RWPE2 (cell line): Measurements from ENCODE around the gene CEMIP.
A peak's percentile ranks its signal among the peaks of the same experiment; 100 is the strongest.

Experiments
- ATAC-seq: fragments of 200-7000 bp; cut with Tn5 transposase; 3 replicates; pipeline ENCODE4 v1.9.1; 2021; ENCODE audit warnings: low read depth
- DNase-seq: peaks from one replicate; pipeline ENCODE4 v3.0.0-alpha.2; 2020; ENCODE audit warnings: low spot score
- H3K27ac ChIP-seq: fragments of 450-650 bp; 2 replicates; pipeline ENCODE4 v1.5.1; 2017; ENCODE audit warnings: mild to moderate bottlenecking; ENCODE audit not compliant: poor library complexity, severe bottlenecking
- H3K27me3 ChIP-seq: fragments of 250-450 bp; sonication (Bioruptor Pico); 2 replicates; pipeline ENCODE4 v1.5.1; 2021; ENCODE audit warnings: mild to moderate bottlenecking, moderate library complexity; ENCODE audit not compliant: insufficient read depth, poor library complexity, severe bottlenecking
- H3K36me3 ChIP-seq: fragments of 250-450 bp; sonication (Bioruptor Pico); 2 replicates; pipeline ENCODE4 v1.5.1; 2020; ENCODE audit warnings: low read depth, mild to moderate bottlenecking, moderate library complexity
- H3K4me1 ChIP-seq: fragments of 250-450 bp; sonication (Bioruptor Pico); 2 replicates; pipeline ENCODE4 v1.5.1; 2021; ENCODE audit warnings: mild to moderate bottlenecking, moderate library complexity; ENCODE audit not compliant: insufficient read depth, poor library complexity, severe bottlenecking
- H3K4me3 ChIP-seq: fragments of 250-450 bp; sonication (Bioruptor Pico); 2 replicates; pipeline ENCODE4 v1.5.1; 2021; ENCODE audit warnings: mild to moderate bottlenecking, moderate library complexity; ENCODE audit not compliant: severe bottlenecking
- H3K9me3 ChIP-seq: fragments of 250-450 bp; sonication (Bioruptor Pico); 2 replicates; pipeline ENCODE4 v1.5.1; 2021; ENCODE audit warnings: mild to moderate bottlenecking, moderate library complexity; ENCODE audit not compliant: severe bottlenecking
- TF ChIP-seq, protein P1 (sequence below): fragments of 450-650 bp; IDR thresholded peaks from one replicate; pipeline ENCODE4 v1.5.1; 2017; ENCODE audit warnings: mild to moderate bottlenecking, moderate library complexity; ENCODE audit not compliant: poor library complexity, severe bottlenecking

The CEMIP gene

GRCh38 chr15:80904998-80905397, 125.8 kb downstream of the CEMIP start:
- H3K27ac ChIP-seq, result no peak overlapping the region
- H3K36me3 ChIP-seq, result no peaks in the 10 kb centered on the region
- DNase-seq, result no peak
- no peak for ATAC-seq
- no peaks in the 10 kb centered on the region for H3K27me3 ChIP-seq
- H3K4me1 ChIP-seq, result peaks cover 7% of the 10 kb centered on the region
- H3K9me3 ChIP-seq, result no peaks in the 10 kb centered on the region
- H3K4me3 ChIP-seq, result no peak overlapping the region
- TF ChIP-seq, protein P1, sequence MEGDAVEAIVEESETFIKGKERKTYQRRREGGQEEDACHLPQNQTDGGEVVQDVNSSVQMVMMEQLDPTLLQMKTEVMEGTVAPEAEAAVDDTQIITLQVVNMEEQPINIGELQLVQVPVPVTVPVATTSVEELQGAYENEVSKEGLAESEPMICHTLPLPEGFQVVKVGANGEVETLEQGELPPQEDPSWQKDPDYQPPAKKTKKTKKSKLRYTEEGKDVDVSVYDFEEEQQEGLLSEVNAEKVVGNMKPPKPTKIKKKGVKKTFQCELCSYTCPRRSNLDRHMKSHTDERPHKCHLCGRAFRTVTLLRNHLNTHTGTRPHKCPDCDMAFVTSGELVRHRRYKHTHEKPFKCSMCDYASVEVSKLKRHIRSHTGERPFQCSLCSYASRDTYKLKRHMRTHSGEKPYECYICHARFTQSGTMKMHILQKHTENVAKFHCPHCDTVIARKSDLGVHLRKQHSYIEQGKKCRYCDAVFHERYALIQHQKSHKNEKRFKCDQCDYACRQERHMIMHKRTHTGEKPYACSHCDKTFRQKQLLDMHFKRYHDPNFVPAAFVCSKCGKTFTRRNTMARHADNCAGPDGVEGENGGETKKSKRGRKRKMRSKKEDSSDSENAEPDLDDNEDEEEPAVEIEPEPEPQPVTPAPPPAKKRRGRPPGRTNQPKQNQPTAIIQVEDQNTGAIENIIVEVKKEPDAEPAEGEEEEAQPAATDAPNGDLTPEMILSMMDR, result no peak

DNA sequence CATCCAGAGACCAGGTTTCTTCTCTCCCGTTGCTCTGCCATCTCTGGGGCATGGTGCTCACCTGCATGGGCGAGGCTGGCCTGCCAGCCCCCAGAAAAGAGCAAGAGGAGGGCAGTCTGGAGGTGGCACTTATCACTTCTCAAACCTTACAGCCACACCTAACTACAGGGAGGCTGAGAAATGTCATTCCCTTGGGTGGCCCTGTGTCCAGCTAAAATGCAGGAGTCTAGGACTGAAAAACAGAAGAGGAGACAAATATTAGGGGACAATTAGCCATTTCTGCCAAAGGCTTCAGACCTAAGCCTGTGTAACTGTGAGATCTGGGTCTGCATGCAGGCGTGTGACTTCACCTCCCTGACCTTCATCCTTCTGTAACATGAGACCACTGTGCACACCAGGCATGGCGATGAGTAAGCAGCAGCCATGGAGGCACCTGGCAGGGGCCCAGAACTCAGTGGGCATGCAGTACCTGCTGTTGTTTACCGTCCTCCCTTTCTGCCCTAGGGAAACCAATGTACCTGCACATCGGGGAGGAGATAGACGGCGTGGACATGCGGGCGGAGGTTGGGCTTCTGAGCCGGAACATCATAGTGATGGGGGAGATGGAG, 127.1 kb downstream of the CEMIP start:
- TF ChIP-seq, protein P1, result no peak
- H3K27ac ChIP-seq, result no peak overlapping the region
- ATAC-seq, result peak; percentile 98
- no peaks in the 10 kb centered on the region for H3K9me3 ChIP-seq
- peaks cover 7% of the 10 kb centered on the region for H3K4me1 ChIP-seq
- no peaks in the 10 kb centered on the region for H3K36me3 ChIP-seq
- peak; percentile 93 for DNase-seq
- H3K27me3 ChIP-seq, result no peaks in the 10 kb centered on the region
- no peak overlapping the region for H3K4me3 ChIP-seq

- TF ChIP-seq, protein P1, result no peak
- Histone ChIP-seq H3K9me3 (no peaks in the 10 kb centered on the region), H3K27me3 (no peaks in the 10 kb centered on the region), H3K4me1 (peaks cover 5% of the 10 kb centered on the region), H3K4me3 (no peak overlapping the region), H3K27ac (no peak overlapping the region), H3K36me3 (no peaks in the 10 kb centered on the region)
- DNase-seq (no peak), ATAC-seq (0 out of 3 replicates have a peak, but pooled peaks have one; percentile 20)
Observed at GRCh38 chr15:80911821-80912220, 132.7 kb downstream of the CEMIP start.

DNA sequence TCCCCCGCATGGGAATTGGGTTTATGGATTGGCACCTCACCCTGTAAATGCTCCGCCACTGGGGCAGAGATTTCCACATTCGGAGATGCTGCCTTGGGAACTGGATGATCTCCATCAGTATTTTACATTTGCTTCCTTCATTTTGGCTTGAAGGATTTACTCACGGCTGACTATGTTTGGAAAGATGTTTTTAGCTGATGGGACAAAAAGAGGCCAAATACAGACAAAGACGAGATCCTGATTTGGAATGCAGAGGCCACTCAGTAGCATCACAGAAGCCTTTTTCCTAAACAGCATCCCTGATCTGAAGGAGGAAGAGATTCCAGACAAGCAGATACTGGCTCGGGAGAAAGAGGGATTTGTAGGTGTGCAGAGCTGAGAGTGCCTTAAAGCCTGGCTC, 133.5 kb downstream of the CEMIP start:
- H3K4me1 ChIP-seq, result peaks cover 5% of the 10 kb centered on the region
- H3K4me3 ChIP-seq, result no peak overlapping the region
- no peaks in the 10 kb centered on the region for H3K27me3 ChIP-seq
- TF ChIP-seq, protein P1, result no peak
- H3K9me3 ChIP-seq, result no peaks in the 10 kb centered on the region
- no peak for ATAC-seq
- H3K36me3 ChIP-seq, result no peaks in the 10 kb centered on the region
- no peak overlapping the region for H3K27ac ChIP-seq
- no peak for DNase-seq

- TF ChIP-seq, protein P1, result no peak
- peaks cover 5% of the 10 kb centered on the region for H3K4me1 ChIP-seq
- no peak overlapping the region for H3K4me3 ChIP-seq
- DNase-seq (no peak), ATAC-seq (no peak)
- no peaks in the 10 kb centered on the region for H3K9me3 ChIP-seq
- H3K27me3 ChIP-seq, result no peaks in the 10 kb centered on the region
- H3K27ac ChIP-seq, result no peak overlapping the region
- no peaks in the 10 kb centered on the region for H3K36me3 ChIP-seq
Observed at GRCh38 chr15:80913541-80913940, 134.4 kb downstream of the CEMIP start.
